C4-2B (cell line): ENCODE data around the gene ETDC.

Experiments
- H3K27ac ChIP-seq: fragments of 450-650 bp; 2 replicates; pipeline ENCODE4 v1.5.1; 2017
- CTCF ChIP-seq: fragments of 450-650 bp; conservative IDR thresholded peaks from 2 replicates; pipeline ENCODE4 v1.5.1; 2017; ENCODE audit warnings: mild to moderate bottlenecking
- ZFX ChIP-seq: fragments of 450-650 bp; IDR thresholded peaks from 2 replicates; pipeline ENCODE4 v1.6.1; 2017

The ETDC gene

GRCh38 chrX:135327299-135327698 lies 18.0 kb downstream of the ETDC start:
- TF ChIP-seq ZFX (no peak), CTCF (no peak)

GRCh38 chrX:135328421-135329005 lies 19.2 kb downstream of the ETDC start:
- H3K27ac ChIP-seq = no peak overlapping the region
- TF ChIP-seq ZFX (no peak), CTCF (no peak)

More at GRCh38 chrX:135327299-135327698, 18.0 kb downstream of the ETDC start:
- no peak overlapping the region for H3K27ac ChIP-seq

GRCh38 chrX:135330706-135331105 lies 21.4 kb downstream of the ETDC start:
- TF ChIP-seq CTCF = no peak
- no peak for TF ChIP-seq ZFX
- no peak overlapping the region for H3K27ac ChIP-seq

- no peak for TF ChIP-seq ZFX
- TF ChIP-seq CTCF = no peak
- H3K27ac ChIP-seq = no peak overlapping the region
Measured at GRCh38 chrX:135331525-135331924, 22.2 kb downstream of the ETDC start.

GRCh38 chrX:135340831-135341230 lies 31.6 kb downstream of the ETDC start:
- TF ChIP-seq CTCF (no peak), ZFX (no peak)
- no peak overlapping the region for H3K27ac ChIP-seq

- TF ChIP-seq CTCF (no peak), ZFX (no peak; the same call in 1 of the 2 replicates)
- H3K27ac ChIP-seq = peak overlapping the region; percentile 95
Measured at GRCh38 chrX:135345107-135345589, 35.9 kb downstream of the ETDC start.

- no peak overlapping the region for H3K27ac ChIP-seq
- no peak for TF ChIP-seq CTCF
- TF ChIP-seq ZFX = no peak
Measured at GRCh38 chrX:135346975-135347374, 37.7 kb downstream of the ETDC start.
